Measurements from ENCODE around the gene CLMP.

Gene CLMP

GRCh38 chr11:123185326-123185725 lies 9.7 kb downstream of the CLMP start:
- no peaks in the 10 kb centered on the region for H3K36me3 ChIP-seq (ENCODE audit: control insufficient read depth in 2 of 2, insufficient read depth in 1 of 2, low read length in 2 of 2)
- no peaks in the 10 kb centered on the region; the same call in 1 of the 2 replicates for H3K4me1 ChIP-seq (ENCODE audit: control insufficient read depth, insufficient read depth, low read length)
- H3K27ac ChIP-seq (ENCODE audit: extremely low read depth, low read depth, low read length) = no peak overlapping the region
- TF ChIP-seq, protein P1, sequence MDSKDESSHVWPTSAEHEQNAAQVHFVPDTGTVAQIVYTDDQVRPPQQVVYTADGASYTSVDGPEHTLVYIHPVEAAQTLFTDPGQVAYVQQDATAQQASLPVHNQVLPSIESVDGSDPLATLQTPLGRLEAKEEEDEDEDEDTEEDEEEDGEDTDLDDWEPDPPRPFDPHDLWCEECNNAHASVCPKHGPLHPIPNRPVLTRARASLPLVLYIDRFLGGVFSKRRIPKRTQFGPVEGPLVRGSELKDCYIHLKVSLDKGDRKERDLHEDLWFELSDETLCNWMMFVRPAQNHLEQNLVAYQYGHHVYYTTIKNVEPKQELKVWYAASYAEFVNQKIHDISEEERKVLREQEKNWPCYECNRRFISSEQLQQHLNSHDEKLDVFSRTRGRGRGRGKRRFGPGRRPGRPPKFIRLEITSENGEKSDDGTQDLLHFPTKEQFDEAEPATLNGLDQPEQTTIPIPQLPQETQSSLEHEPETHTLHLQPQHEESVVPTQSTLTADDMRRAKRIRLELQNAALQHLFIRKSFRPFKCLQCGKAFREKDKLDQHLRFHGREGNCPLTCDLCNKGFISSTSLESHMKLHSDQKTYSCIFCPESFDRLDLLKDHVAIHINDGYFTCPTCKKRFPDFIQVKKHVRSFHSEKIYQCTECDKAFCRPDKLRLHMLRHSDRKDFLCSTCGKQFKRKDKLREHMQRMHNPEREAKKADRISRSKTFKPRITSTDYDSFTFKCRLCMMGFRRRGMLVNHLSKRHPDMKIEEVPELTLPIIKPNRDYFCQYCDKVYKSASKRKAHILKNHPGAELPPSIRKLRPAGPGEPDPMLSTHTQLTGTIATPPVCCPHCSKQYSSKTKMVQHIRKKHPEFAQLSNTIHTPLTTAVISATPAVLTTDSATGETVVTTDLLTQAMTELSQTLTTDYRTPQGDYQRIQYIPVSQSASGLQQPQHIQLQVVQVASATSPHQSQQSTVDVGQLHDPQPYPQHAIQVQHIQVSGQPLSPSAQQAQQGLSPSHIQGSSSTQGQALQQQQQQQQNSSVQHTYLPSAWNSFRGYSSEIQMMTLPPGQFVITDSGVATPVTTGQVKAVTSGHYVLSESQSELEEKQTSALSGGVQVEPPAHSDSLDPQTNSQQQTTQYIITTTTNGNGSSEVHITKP (tag by site-specific recombination; IDR thresholded peaks at IDR 0.05) = 0 out of 2 replicates have a peak, but pooled peaks have one; percentile 35
- TF ChIP-seq ZNF639 (tag by site-specific recombination; IDR thresholded peaks at IDR 0.05) = no peak
- CTCF ChIA-PET = interaction anchor here (1.4 kb wide), 1 partner anchor 62 kb away, joined by 6 read pairs; no protein-coding TSS in a partner anchor
- H3K9me3 ChIP-seq (ENCODE audit: control insufficient read depth, insufficient read depth, low read depth, low read length) = no peaks in the 10 kb centered on the region
- POLR2A ChIA-PET = no interaction called here
- H3K4me3 ChIP-seq (ENCODE audit: low read depth, low read length) = no peak overlapping the region

GRCh38 chr11:123184531-123184930 lies 10.5 kb downstream of the CLMP start:
- Histone ChIP-seq H3K27ac (ENCODE audit: extremely low read depth, low read depth, low read length) (no peak overlapping the region), H3K9me3 (ENCODE audit: control insufficient read depth, insufficient read depth, low read depth, low read length) (no peaks in the 10 kb centered on the region), H3K36me3 (ENCODE audit: control insufficient read depth in 2 of 2, insufficient read depth in 1 of 2, low read length in 2 of 2) (no peaks in the 10 kb centered on the region), H3K4me1 (ENCODE audit: control insufficient read depth, insufficient read depth, low read length) (no peaks in the 10 kb centered on the region; the same call in 1 of the 2 replicates), H3K4me3 (ENCODE audit: low read depth, low read length) (no peak overlapping the region)
- TF ChIP-seq REPIN1 (tag by site-specific recombination; IDR thresholded peaks at IDR 0.05; ENCODE audit: low read depth) (no peak), ZNF501 (tag by site-specific recombination; IDR thresholded peaks at IDR 0.05) (no peak), ZNF140 (tag by site-specific recombination; IDR thresholded peaks at IDR 0.05) (no peak), OSR2 (tag by site-specific recombination; IDR thresholded peaks at IDR 0.05) (0 out of 2 replicates have a peak, but pooled peaks have one; percentile 17), ZSCAN4 (tag by site-specific recombination; IDR thresholded peaks at IDR 0.05) (no peak), TCF7L2 (IDR thresholded peaks at IDR 0.05; ENCODE audit: borderline replicate concordance, low read depth, low read length) (no peak), ZBTB7A (tag by site-specific recombination; IDR thresholded peaks at IDR 0.05; ENCODE audit: low read depth) (no peak), PRDM1 (tag by site-specific recombination; IDR thresholded peaks at IDR 0.05) (no peak)
- ChIA-PET CTCF (interaction anchor here (1.3 to 1.4 kb wide), 2 partner anchors 63 to 73 kb away, joined by 3 to 6 read pairs; no protein-coding TSS in a partner anchor), POLR2A (no interaction called here)

GRCh38 chr11:123183391-123184099 lies 11.5 kb downstream of the CLMP start:
- H3K27ac ChIP-seq (ENCODE audit: extremely low read depth, low read depth, low read length) = no peak overlapping the region
- H3K9me3 ChIP-seq (ENCODE audit: control insufficient read depth, insufficient read depth, low read depth, low read length) = no peaks in the 10 kb centered on the region
- no peaks in the 10 kb centered on the region for H3K36me3 ChIP-seq (ENCODE audit: control insufficient read depth in 2 of 2, insufficient read depth in 1 of 2, low read length in 2 of 2)
- no peak overlapping the region for H3K4me3 ChIP-seq (ENCODE audit: low read depth, low read length)
- CTCF ChIA-PET = interaction anchor here (0.8 to 1.7 kb wide), 3 partner anchors 19 to 72 kb away, joined by 3 to 4 read pairs (median 3); no protein-coding TSS in a partner anchor
- POLR2A ChIA-PET = no interaction called here
- H3K4me1 ChIP-seq (ENCODE audit: control insufficient read depth, insufficient read depth, low read length) = no peaks in the 10 kb centered on the region; the same call in 1 of the 2 replicates
- TF ChIP-seq ZNF155 (tag by site-specific recombination; IDR thresholded peaks at IDR 0.05) = no peak
- no peak for TF ChIP-seq ZBTB7A (tag by site-specific recombination; IDR thresholded peaks at IDR 0.05; ENCODE audit: low read depth)
- TF ChIP-seq ZNF544 (tag by site-specific recombination; IDR thresholded peaks at IDR 0.05) = no peak
- peak; percentile 39; the same call in 1 of the 2 replicates for TF ChIP-seq KLF1 (tag by site-specific recombination; IDR thresholded peaks at IDR 0.05)
- TF ChIP-seq ZNF654 (tag by site-specific recombination; IDR thresholded peaks at IDR 0.05; ENCODE audit: low read depth) = no peak
- TF ChIP-seq ZNF2 (tag by site-specific recombination; IDR thresholded peaks at IDR 0.05) = no peak
- TF ChIP-seq ZNF350 (tag by site-specific recombination; IDR thresholded peaks at IDR 0.05) = no peak
- no peak for TF ChIP-seq ZNF501 (tag by site-specific recombination; IDR thresholded peaks at IDR 0.05)
- no peak for TF ChIP-seq ZNF600 (tag by site-specific recombination; IDR thresholded peaks at IDR 0.05)
- TF ChIP-seq, protein P2, sequence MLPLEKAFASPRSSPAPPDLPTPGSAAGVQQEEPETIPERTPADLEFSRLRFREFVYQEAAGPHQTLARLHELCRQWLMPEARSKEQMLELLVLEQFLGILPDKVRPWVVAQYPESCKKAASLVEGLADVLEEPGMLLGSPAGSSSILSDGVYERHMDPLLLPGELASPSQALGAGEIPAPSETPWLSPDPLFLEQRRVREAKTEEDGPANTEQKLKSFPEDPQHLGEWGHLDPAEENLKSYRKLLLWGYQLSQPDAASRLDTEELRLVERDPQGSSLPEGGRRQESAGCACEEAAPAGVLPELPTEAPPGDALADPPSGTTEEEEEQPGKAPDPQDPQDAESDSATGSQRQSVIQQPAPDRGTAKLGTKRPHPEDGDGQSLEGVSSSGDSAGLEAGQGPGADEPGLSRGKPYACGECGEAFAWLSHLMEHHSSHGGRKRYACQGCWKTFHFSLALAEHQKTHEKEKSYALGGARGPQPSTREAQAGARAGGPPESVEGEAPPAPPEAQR (tag by site-specific recombination; IDR thresholded peaks at IDR 0.05) = no peak
- no peak for TF ChIP-seq ELK4 (IDR thresholded peaks at IDR 0.05; ENCODE audit: borderline replicate concordance, low read depth, low read length)
- peak; percentile 32; the same call in 1 of the 2 replicates for TF ChIP-seq ZIC2 (tag by site-specific recombination; IDR thresholded peaks at IDR 0.05)
